DOHH2 (cell line): ENCODE data around the gene LRMDA.

ENCODE experiments used
- H3F3A ChIP-seq: fragments of 200-600 bp; sonication (generic), shearing (Covaris generic); 2 replicates; pipeline ENCODE4 v1.6.0; 2016; ENCODE audit warnings: antibody characterized with exemption, mild to moderate bottlenecking; ENCODE audit not compliant: control insufficient read depth, insufficient read depth
- H3K27ac ChIP-seq: fragments of 200-600 bp; sonication (generic); 2 replicates; pipeline ENCODE4 v1.5.1; 2014; ENCODE audit warnings: low read depth, mild to moderate bottlenecking, low read length, moderate library complexity
- H3K27me3 ChIP-seq: fragments of 200-600 bp; sonication (generic); 2 replicates; pipeline ENCODE4 v1.6.1; 2014; ENCODE audit warnings: mild to moderate bottlenecking, low read length, mixed read lengths; ENCODE audit not compliant: control insufficient read depth
- H3K36me3 ChIP-seq: fragments of 200-600 bp; sonication (generic); 2 replicates; pipeline ENCODE4 v1.6.1; 2014; ENCODE audit warnings: mild to moderate bottlenecking, low read length, moderate library complexity, mixed read lengths; ENCODE audit not compliant: control insufficient read depth
- H3K4me1 ChIP-seq: fragments of 200-600 bp; sonication (generic); 2 replicates; pipeline ENCODE4 v1.6.1; 2014; ENCODE audit warnings: mild to moderate bottlenecking, low read length, mixed read lengths; ENCODE audit not compliant: control insufficient read depth
- H3K4me2 ChIP-seq: fragments of 200-600 bp; sonication (generic); 2 replicates; pipeline ENCODE4 v1.6.0; 2014; ENCODE audit warnings: mild to moderate bottlenecking, low read length, moderate library complexity
- H3K4me3 ChIP-seq: fragments of 200-600 bp; sonication (generic); 2 replicates; pipeline ENCODE4 v1.5.1; 2014; ENCODE audit warnings: mild to moderate bottlenecking, low read length, mixed read lengths
- H3K79me2 ChIP-seq: fragments of 200-600 bp; sonication (generic); 2 replicates; pipeline ENCODE4 v1.6.1; 2014; ENCODE audit warnings: mild to moderate bottlenecking, low read length, mixed read lengths; ENCODE audit not compliant: control insufficient read depth
- H3K9me2 ChIP-seq: fragments of 200-600 bp; sonication (generic); replicated peaks from 2 replicates; pipeline ENCODE4 v1.6.1; 2014; ENCODE audit warnings: mild to moderate bottlenecking, low read length, mixed read lengths; ENCODE audit not compliant: control insufficient read depth
- H3K9me3 ChIP-seq: fragments of 200-600 bp; sonication (generic); 2 replicates; pipeline ENCODE4 v1.6.1; 2014; ENCODE audit warnings: antibody characterized with exemption, low read length, mixed read lengths; ENCODE audit not compliant: control insufficient read depth, insufficient read depth
- H4K20me1 ChIP-seq: fragments of 200-600 bp; sonication (generic); 2 replicates; pipeline ENCODE4 v1.6.0; 2014; ENCODE audit warnings: low read depth, mild to moderate bottlenecking, antibody characterized with exemption, low read length, moderate library complexity; ENCODE audit not compliant: control insufficient read depth, insufficient read depth
- CTCF ChIP-seq: fragments of 200-600 bp; sonication (generic); IDR thresholded peaks from one replicate; pipeline ENCODE4 v1.5.1; 2014; ENCODE audit warnings: antibody characterized with exemption, mild to moderate bottlenecking, low read depth, low read length; ENCODE audit not compliant: poor library complexity, severe bottlenecking
- EZH2phosphoT487 ChIP-seq: fragments of 200-600 bp; sonication (generic); IDR thresholded peaks from 2 replicates; pipeline ENCODE4 v1.6.1; 2017; ENCODE audit warnings: borderline replicate concordance, mild to moderate bottlenecking, antibody characterized with exemption, low read length, moderate library complexity, mixed read lengths

LRMDA gene

GRCh38 chr10:76428551-76429367, 997.3 kb downstream of the LRMDA start:
- no peaks in the 10 kb centered on the region for H3K9me2 ChIP-seq
- no peaks in the 10 kb centered on the region for H4K20me1 ChIP-seq
- H3K4me2 ChIP-seq = no peak overlapping the region
- H3K79me2 ChIP-seq = no peaks in the 10 kb centered on the region
- no peaks in the 10 kb centered on the region for H3K4me1 ChIP-seq
- TF ChIP-seq CTCF = no peak
- TF ChIP-seq EZH2phosphoT487 = no peak
- no peaks in the 10 kb centered on the region for H3K27me3 ChIP-seq
- H3K4me3 ChIP-seq = no peak overlapping the region
- no peaks in the 10 kb centered on the region for H3K9me3 ChIP-seq
- H3K27ac ChIP-seq = no peak overlapping the region
- no peaks in the 10 kb centered on the region for H3F3A ChIP-seq
- no peaks in the 10 kb centered on the region for H3K36me3 ChIP-seq

GRCh38 chr10:76429368-76430060, 998.1 kb downstream of the LRMDA start:
- Histone ChIP-seq H3K9me2 (no peaks in the 10 kb centered on the region), H3K27ac (no peak overlapping the region), H3F3A (no peaks in the 10 kb centered on the region), H3K4me1 (no peaks in the 10 kb centered on the region), H4K20me1 (no peaks in the 10 kb centered on the region), H3K4me2 (no peak overlapping the region), H3K4me3 (no peak overlapping the region), H3K79me2 (no peaks in the 10 kb centered on the region), H3K27me3 (no peaks in the 10 kb centered on the region), H3K36me3 (no peaks in the 10 kb centered on the region), H3K9me3 (no peaks in the 10 kb centered on the region)
- no peak for TF ChIP-seq CTCF
- no peak for TF ChIP-seq EZH2phosphoT487

- no peaks in the 10 kb centered on the region for H3K27me3 ChIP-seq
- H3K36me3 ChIP-seq = no peaks in the 10 kb centered on the region
- H3K9me3 ChIP-seq = no peaks in the 10 kb centered on the region
- TF ChIP-seq CTCF (no peak), EZH2phosphoT487 (no peak)
- no peaks in the 10 kb centered on the region for H3K9me2 ChIP-seq
- H3K4me2 ChIP-seq = no peak overlapping the region
- no peaks in the 10 kb centered on the region for H3K79me2 ChIP-seq
- no peak overlapping the region for H3K4me3 ChIP-seq
- H4K20me1 ChIP-seq = no peaks in the 10 kb centered on the region
- no peak overlapping the region for H3K27ac ChIP-seq
- no peaks in the 10 kb centered on the region for H3K4me1 ChIP-seq
- H3F3A ChIP-seq = no peaks in the 10 kb centered on the region
Observed at GRCh38 chr10:76430061-76430645, 998.7 kb downstream of the LRMDA start.
